8988T (cell line): Measurements from ENCODE around the gene IQSEC3.

Experiments
- DNase-seq: peaks from one replicate; pipeline ENCODE4 v3.0.0; 2011

IQSEC3 gene

DNA sequence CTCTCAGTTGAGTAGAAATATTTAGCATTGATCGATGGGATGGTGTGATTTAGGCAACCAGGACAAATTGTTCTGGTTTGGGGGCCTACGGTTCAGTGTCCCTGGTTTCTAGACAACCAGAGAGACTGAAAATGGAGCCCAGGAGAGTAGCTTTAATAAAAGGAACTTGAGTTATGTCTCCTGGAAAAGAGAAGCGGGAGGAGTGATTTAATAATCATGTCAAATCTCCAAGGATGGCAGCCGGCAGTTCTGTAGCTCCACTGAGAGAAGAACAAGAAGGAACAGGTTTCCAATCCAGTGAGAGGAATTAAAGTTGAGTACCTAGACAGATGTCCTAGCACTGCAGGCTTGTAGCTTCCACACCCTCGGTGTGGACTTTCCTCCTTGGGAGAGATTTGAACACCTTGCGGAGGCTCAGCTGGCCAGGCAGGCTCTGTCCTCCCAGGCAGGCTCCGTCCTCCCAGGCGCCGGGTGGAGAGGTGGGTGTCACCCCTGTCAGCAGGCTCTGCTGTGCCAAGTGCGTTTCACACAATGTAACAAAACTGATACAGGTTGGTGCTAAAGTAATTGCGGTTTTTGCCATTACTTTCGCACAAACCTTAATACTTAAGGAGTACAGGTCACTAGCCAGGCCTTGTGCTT lies 101.5 kb downstream of the IQSEC3 start:
- no peak for DNase-seq

DNA sequence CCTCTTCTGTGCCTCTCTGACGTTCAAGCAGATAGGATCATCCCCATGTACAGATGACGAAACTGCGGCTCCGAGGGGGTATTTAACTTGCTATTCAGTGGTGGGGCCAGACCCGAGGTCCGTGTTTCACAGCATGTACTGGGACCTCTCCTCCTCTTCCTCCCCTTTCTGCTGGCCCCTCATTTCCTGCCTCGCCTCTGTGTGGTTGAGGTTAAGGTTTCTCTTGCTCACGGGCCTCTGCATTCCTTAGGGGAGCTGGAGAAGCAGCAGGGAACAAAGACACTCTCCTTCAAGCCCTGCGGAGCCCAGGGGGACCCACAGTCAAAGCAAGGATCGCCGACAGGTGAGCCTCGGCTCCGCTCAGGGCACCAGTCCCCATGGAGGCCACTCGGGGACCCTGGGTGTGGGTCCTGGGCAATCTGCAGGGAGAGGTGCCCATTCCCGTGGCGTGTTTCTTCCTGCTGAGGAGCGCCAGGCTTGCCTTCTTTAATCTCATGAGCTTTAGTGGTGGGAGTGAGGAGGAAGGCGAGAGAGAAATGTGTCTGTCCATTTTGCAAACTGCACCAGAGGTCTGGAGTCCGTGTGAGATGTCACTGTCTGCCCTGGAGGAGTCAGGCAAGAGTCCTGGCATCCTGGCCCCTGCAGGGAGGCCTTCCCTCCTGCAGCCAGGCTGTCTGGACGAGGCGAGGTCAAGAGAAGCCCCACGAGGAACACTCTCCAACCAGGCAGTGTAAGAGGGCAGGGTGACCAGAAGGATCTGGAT lies 102.4 kb downstream of the IQSEC3 start:
- DNase-seq = no peak

DNA sequence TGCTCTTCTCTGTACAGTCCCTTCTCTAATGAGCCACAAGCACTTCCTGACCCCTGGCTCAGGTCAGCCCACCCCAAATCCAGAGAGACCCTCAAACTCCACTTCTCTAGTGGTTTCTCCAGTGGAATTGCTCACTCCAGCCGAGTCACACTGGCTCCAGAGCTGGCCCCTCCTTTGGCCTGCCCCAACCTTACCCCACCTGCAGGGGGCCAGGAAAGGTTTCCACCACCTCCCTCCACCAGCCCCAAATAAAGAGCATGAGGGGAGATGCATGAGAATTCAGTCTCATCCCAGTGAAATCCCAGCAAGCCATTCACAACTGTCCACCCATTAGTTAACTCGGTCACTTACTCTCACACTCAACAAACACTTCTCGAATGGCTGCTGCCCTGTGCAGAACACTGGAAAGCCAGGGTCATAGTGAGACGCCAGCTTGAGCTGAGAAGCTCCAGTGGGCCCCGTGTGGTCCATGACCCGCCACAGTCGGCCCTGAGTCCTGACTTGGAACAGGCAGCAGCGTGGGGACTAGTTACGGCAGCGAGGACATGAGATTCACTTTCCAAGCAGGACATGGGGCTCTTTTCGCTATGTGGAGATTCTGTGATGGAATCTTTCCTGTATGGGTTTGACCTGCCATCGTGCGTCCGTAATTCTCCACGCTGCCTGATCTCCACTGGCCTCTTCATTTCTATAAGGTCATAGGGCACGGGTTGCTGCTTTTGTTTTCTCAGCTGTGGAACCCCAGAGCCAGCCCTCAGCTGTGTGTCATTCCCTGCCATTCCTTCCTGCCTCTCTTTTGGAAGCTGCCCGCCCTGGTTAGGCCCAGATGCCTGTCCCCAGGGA lies 103.2 kb downstream of the IQSEC3 start:
- DNase-seq = no peak

DNA sequence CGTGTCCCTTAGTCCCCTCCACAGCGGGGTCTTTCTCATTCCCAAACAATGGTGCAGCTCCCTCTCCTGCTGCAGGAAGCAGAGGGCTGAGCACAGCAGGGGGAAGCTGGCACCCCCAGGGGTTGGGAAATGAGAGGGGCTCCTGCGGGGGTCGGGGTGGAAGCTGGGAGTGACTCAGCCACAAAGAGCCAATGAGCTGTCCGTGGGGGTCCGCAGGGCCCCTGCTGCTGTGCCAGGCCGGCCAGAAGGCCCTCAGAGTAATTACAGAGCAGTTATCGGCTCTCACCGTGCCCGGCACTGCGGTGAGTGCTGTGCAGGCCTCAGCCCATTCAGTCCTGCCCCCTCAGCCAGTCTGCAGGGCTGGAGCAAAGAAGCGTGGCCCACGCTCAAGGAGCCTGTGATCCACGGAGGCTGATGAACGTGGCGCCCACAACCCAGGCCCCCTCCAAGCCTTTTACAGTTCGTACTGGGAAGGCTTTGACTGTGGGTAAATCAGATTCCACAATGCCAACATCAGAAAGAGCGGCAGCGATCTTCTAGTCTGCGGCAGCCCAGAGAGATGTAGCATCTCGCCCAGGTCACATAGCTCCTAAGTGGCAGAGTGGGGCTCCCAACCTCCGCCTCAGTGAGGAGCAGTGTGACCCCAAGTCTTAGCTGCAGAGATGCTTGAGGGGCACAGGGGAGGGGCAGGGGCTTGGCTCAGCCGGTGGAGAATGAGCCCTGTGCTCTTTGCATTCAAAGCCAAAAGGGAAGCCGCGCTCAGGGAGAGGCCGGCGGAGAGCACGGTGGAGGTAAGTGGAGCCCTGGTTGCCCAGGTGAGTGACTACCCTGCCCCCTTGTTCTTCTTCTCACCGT lies 104.0 kb downstream of the IQSEC3 start:
- DNase-seq = no peak

DNA sequence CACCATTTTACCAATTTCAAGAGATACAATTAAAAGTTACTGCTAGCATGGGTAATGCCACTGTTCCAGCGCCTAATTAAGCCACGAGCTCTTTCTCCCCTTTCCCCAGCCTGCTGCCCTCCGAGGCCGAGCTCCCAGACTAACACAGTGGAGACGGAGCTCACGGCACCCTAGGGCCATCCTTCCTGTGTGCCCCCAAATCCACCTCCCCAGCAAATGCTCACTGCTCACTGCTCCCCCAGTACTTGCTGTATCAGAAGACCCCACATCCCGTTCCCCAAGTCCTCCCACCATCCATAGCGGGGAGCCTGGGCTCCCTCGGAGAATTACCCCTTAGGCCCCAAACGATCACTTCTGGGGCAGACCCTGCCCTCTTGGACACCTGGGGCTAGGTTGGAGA lies 104.7 kb downstream of the IQSEC3 start:
- DNase-seq = no peak

DNA sequence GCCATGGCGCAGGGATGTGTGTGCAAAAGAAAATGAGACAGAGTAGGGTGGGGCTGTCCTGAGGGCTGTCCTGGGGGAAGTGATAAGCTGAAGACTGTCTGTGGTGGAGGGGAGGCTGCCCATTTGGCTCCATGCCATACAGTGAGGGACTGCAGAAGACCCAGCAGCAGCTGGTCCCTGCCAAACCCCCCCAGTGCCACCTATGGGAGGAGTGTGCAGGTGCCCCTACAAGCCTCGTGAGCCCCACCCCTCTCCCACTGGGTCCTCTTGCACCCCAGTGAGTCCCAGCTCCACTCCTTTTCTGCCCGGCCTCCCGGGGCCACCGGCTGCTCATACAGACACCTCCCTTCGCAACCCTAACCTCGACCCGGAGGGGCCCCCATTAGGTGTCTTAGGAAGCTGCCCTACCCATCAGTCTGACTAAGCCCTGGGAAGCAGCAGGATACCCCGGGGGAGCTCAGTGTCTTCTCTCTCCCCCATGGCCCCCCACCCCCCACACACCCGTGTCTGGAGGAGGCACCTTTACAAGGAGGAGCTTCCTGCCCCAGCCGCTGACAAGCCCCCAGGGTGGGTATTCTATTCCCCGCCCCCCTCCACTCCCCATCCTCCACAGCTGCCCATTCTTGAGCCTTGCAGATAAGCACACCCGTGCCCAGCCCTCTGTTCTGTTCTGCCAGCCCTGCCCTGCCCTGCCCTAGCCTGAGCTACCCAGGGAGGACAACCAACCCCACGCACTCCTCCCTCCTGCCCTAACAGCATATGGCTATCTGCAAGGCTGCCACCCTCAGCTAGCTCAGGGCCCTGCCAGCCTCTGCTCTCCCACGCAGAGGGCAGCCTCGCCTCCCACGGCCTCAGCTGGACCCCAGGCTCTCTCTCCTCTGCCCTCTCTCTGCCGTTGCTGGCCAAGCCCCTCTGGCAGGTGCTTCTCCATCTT lies 105.4 kb downstream of the IQSEC3 start:
- no peak for DNase-seq

DNA sequence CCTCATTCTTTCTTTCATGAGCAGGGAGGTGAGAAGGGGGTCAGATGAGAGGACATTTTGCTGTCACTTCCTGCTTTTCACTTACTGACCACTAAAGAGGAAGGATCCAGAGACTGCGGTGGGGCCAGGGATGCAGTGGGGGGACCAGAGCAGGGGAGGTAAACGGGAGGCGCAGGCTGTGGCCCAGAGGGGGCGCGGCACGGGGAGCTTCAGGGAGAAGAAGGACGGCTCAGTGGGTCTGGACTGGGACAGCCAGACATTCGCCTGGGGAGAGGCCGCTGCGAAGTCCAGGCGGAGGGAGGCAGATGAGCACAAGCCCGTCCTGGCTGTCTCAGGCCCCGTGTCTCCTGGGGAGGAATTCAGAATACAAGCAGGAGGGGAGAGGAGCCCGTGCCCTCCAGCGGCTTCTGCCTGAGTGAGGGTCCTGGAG lies 106.2 kb downstream of the IQSEC3 start:
- no peak for DNase-seq

DNA sequence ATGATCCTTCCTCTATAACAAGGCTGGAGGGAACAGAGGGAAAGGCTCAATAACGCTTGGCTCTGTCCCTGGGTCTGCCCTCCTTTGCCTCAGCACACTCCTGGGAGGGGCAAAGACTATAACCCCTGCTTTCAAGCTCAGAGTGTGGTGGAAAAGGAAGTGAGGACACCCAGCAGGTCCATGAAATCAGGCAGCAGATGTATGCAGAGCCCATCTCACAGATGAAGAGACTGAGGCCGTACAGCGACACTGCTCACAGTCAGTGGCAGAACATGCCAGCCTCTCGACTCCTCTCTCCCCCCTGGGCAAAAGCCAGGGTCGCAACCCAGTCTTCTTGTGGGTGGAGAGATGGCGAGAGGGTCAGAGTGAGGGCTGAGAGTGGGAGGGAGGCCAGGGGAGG lies 107.6 kb downstream of the IQSEC3 start:
- no peak for DNase-seq

DNA sequence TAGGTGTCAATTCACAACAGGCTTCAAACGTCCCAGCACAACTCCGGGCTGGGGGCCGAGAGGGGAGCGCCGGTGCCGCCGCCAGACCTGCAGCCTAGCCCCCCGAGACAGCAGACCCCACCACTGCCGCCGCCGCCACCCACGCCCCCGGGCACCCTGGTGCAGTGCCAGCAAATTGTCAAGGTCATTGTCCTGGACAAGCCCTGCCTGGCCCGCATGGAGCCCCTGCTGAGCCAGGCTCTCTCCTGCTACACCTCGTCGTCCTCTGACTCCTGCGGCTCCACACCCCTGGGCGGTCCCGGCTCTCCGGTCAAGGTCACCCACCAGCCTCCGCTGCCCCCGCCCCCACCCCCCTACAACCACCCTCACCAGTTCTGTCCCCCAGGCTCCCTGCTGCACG lies 108.0 kb downstream of the IQSEC3 start:
- no peak for DNase-seq

DNA sequence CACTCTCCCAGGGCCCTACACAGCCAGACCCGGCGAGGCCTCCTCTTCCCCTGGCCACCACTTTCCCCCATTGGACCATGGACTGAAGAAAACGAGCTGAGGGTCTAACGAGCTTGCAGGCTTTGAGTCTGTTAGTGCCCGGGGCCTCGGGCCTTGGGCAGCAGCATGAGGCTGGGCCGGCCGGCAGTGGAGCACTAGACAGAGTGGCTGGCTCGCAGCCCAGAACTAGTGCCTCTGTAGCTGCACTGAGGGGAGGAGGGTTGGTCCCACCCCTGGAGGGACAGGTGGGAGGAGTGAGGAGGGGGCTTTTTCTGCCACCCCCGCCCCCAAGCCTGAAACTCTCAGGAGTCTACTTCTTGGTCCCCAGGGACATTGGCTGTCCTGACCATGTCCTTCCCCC lies 108.7 kb downstream of the IQSEC3 start:
- DNase-seq = no peak

DNA sequence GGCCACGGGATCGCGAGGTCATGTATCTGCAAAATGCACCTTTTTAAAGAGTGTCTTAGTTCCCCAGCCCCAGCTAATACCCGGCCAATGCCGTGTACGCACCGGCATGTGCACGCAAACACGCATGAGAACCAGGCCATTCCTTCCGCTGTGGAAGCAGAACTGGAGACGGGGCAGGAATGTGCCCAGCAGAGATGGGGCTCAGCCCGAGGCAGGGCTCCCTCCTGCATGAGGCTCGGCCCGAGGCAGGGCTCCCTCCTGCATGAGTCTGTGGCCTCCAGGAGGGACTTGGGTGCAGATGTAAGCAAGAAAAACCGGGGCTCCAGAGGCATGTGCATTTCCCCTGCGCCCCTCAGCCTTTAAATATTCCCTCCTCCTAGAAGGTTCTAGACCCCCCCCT lies 109.2 kb downstream of the IQSEC3 start:
- no peak for DNase-seq

DNA sequence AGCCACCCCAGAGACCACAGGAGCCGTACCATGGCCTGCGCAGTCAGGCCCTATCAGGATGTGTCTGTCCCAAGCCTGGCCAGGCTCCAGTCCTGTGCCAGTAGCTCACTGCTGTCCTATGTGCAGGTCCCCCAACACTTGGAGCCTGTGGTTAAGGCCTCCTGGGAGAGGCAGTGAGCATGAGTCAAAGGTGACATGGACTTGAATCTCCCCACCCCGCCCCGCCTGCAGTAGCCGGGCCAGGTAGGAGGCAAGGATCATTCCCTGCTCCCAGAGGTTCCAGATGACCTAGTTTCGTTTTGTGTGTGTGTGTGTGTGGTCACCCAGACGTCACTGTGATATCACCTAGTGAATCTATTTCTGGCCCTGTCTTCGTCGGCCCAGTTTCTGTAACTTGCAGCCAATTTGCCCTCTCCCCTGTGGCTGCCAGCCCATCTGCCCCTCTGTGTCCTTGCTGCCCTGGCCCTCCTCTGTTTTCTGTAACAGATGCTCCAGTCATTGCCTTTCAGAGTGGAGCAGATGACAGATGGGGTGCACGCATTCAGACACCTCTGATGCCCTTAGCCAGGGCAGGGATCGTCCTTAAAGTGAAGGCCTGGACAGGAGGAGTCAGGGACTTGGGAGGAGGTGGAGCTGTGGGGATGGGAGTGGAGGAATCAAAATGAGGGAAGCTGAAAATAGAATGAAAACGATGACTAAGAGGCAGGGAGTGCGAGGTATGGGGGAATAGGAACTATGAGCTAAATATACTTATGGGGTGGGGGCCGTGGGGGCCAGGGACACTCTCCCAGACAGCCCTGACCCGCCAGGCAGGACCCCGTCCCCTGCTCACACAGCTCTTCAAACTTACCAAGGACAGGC lies 110.0 kb downstream of the IQSEC3 start:
- no peak for DNase-seq

DNA sequence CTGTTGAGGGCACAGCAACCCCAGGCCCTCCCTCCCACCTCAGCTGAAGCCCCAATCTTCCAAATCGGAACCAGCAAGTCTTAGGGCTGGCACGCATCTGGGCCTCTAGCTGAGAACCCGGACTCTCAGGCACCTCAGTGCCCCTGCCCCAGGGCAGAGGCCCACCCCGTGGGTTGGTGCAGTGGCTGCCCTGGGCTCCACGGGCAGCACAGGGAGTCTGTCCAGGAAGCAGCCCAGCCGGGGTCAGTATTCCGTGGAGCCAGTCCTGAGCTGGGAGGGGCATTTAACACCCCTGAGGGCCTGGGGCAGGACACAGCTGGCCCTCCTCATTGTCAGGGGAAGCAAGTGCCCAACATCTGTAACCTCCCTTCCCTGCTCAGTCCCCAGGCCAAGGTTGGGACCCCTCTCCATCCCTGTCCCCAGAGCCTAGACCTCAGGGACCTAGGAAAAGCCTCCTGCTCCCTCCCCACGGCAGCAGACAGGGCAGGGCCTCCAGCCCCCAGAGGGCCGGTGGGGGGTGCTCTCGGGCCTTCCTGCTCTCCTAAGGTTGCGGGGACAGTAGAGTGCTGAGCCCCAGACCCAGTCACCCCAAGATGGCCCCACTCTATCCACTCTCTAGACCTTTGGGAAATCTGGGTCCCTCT lies 110.9 kb downstream of the IQSEC3 start:
- DNase-seq = no peak

DNA sequence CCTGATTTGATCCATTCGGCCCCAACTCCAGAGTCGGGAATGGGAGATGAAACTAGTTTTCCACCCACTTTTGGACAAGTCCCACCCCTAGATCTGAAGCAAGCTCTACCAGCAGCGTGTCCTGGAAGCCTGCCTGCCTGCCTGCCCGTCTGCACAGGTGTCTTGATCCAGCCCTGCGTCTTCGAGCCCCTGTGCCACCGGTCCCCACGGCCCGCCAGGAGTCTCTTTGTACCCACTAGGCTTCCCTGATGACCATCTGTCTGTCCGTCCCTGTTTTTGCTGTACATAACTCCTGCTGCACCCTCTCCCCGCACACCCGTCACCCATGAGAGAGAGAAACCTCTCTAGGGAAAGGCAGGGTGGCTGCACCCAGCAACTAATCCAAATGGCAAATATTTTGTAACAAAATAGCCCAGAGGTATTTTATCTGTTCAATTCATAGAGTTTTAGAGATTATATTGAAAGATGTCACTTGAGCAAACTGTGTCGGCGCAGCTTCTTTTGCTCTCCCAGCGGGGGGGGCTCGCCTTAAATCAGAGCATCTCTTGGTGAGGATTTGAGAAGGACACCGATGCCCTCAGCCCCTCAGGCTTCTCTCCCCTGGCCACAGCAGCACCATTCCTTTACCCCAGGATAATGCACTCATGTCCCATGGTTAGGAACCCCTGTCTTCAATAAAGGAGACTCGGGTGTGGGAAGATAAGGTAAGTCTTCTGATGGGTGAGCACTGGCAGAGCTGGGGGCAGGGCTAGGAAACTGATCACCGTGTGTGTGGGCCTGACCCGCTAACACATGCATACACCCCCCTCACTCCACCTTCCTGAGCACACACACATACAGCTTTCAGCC lies 111.6 kb downstream of the IQSEC3 start:
- no peak for DNase-seq

DNA sequence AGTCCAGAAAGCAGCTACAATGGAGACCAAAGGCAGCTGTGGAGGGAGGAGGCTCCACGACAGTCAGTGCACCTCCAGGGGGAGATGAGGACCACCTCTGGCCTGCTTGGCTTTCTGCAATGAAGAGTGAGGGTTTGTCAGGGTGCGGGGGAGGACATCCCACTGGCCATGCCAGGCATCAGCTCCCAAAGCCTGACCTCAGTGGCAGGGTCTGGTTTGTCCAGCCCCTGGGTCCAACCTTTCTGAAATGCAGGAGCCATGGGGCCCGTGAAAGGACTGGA lies 112.2 kb downstream of the IQSEC3 start:
- DNase-seq = no peak

DNA sequence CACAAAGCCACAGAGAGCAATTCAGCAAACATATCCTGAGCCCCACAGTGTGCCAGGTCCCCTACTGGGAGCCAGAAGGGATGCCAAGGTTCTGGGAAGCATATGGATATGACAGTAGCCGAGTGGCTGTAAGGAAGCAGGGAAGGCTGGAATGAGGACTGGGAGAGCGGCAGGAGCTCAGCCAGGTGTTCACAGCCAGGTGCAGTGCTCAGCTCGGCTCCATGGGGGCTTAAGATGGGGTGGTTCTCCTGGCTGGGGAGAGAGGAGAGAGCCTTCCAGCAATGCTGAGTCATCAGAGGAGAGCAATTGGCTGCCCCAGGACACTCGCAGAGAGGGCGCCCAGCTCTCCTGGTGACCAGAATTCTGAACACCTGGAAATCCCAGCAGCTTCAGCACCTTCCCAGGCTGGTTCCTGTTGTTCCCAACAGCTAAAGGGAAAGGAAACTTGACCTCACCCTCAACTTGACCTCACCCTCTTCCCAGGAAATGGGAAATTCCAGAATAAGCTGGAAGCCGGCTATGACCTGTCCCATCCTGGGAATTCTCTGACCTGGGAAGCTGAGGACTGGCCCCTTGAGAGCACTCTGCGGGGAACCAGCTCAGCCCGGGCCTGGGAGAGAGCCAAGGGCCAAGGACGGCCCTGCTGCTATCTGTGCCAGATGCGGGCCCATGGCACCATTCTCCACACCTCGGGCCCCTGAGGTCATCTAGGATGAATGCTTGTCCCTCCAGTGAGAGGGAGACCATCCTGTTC lies 112.7 kb downstream of the IQSEC3 start:
- DNase-seq = no peak

DNA sequence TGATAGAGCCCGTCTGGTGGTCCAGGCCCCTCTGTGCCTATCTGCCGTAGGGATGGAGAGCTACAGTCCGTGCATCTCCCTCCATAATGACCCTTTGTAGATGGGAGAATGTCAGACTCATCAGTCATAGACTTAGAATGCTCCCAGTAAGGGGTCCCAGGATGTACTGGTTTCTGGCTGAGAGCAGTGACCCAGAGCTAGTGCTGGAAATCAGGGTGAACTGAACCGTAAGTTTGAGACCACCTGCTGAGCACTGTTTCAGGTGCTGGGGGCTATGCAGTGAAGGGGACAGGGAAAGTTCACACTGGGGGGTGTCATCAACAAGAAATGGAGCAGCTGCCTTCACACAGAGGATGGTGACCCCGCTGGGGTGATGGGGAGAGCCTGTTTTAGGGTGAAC lies 113.3 kb downstream of the IQSEC3 start:
- DNase-seq = no peak

DNA sequence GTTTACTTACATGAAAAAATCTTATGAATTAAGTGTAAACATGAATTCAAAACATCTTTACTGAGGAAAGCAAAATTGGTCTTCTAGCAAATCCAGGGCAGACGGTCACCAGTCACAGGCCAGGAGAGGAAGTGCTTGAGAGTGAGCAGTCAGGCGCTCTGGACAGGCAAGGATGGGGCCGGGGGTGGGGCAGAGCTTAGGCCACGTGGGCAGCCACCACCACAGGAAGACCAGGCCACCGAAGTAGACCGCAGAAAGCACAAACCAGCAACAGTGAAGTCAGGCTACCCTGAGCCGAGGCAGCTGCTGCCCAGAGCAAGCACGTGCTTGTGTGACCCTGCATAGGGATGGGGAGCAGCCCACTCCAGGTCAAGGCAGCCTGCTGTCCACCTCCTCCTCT lies 113.9 kb downstream of the IQSEC3 start:
- no peak for DNase-seq

DNA sequence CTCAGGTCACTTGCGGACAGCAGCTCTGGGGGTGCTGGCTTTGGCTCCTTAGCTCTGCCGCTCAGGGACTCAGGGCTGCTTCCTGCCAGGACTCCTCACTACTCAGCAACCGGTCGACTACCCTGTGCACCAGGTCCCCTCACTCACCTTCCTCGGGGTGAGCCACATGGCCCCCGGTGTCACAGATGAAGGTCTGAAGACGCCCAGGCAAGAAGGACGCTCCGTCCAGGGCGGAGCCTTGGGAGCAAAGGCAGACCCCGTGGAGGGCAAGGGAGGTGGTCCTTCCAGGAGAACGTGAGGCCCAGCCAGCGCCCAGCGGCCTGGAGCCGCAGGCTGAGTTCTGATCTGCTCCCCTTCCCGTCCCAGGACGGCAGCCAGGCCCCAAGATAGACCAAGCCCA lies 115.4 kb downstream of the IQSEC3 start:
- DNase-seq = no peak
